Measurements from ENCODE around the gene UNC45B. TPM values are rescaled to one million over a fixed set of nuclear protein-coding genes. Genes with fewer than 3 reads are reported as not detected.
"Not testable (repeated sequence)": the region's sequence is repeated elsewhere in the genome, so short reads cannot be mapped to it uniquely, and the experiment has no call there.

Gene UNC45B
- total and polyA plus RNA-seq, 2 experiments from 2014 or later, result 174 to 241 TPM

DNA sequence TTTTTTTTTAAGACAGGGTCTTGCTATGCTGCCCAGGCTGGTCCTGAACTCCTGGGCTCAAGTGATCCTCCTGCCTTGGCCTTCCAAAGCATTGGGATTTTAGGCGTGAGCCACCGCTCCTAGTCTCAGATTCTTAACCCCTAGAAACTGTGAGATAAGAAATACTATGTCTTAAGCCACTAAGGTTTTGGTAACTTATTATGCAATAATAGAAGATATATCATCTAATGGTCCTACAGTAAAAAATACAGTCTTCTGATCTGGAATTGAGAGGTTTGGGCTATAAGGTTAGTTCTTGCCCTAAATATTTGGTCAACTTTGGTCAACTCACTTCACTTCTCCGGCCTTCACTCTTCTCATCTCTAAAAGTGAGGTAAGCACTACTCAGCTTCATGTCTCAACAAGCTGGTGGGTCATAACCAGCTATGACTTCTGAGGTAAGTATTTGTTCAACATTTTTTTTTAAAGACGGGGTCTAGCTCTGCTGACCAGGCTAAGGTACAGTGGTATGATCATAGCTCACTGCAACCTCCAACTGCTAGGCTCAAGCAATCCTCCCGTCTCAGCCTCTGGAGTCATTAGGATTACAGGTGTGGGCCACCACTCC is 42.7 kb upstream of the UNC45B start:
- H3K9me3 ChIP-seq (ENCODE audit: low read depth), result no peaks in the 10 kb centered on the region
- no peaks in the 10 kb centered on the region for H3K4me1 ChIP-seq (ENCODE audit: low read depth)
- TF ChIP-seq, protein P1, sequence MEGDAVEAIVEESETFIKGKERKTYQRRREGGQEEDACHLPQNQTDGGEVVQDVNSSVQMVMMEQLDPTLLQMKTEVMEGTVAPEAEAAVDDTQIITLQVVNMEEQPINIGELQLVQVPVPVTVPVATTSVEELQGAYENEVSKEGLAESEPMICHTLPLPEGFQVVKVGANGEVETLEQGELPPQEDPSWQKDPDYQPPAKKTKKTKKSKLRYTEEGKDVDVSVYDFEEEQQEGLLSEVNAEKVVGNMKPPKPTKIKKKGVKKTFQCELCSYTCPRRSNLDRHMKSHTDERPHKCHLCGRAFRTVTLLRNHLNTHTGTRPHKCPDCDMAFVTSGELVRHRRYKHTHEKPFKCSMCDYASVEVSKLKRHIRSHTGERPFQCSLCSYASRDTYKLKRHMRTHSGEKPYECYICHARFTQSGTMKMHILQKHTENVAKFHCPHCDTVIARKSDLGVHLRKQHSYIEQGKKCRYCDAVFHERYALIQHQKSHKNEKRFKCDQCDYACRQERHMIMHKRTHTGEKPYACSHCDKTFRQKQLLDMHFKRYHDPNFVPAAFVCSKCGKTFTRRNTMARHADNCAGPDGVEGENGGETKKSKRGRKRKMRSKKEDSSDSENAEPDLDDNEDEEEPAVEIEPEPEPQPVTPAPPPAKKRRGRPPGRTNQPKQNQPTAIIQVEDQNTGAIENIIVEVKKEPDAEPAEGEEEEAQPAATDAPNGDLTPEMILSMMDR (IDR thresholded peaks at IDR 0.05; ENCODE audit: low read depth, low read length), result no peak
- H3K36me3 ChIP-seq, result peaks cover 7% of the 10 kb centered on the region
- no peak for DNase-seq (ENCODE audit: low read depth in 1 of 2, low spot score in 1 of 2)
- no peak overlapping the region for H3K27ac ChIP-seq
- no peak overlapping the region for H3K4me3 ChIP-seq
- no peaks in the 10 kb centered on the region for H3K27me3 ChIP-seq

DNA sequence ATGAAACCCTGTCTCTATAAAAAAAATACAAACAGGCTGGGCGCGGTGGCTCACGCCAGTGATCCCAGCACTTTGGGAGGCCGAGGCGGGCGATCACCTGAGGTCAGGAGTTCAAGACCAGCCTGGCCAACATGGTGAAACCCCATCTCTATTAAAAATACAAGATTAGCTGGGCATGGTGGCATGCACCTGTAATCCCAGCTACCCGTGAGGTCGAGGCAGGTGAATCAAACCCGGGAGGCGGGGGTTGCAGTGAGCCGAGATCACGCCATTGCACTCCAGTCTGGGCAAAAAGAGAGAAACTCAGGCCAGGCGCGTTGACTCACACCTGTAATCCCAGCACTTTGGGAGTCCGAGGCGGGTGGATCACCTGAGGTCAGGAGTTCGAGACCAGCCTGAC is 36.8 kb upstream of the UNC45B start:
- not testable (repeated sequence) for DNase-seq (ENCODE audit: low read depth in 1 of 2, low spot score in 1 of 2); H3K27ac ChIP-seq; H3K9me3 ChIP-seq (ENCODE audit: low read depth); H3K4me3 ChIP-seq; H3K4me1 ChIP-seq (ENCODE audit: low read depth); H3K27me3 ChIP-seq; H3K36me3 ChIP-seq

DNA sequence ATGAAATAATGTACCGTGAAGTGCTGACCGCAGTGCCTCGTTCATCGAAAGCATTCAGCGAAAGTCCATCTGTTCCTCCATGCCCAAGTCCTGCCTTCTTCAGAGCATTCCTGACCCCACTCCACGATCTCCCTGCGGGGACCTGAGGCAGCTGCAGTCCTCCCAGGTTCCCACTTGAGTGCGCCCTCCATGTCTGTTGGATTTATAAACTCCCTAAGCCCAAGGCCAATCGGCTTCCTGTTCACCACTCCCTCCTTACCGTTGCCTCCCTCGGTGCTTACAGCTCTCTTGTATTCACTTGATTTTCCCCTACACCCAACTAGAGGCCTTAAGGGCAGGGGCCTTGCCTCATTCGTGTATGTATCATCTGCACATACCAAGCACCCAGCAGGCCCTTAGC is 30.8 kb upstream of the UNC45B start:
- peaks cover 13% of the 10 kb centered on the region for H3K27me3 ChIP-seq
- H3K9me3 ChIP-seq (ENCODE audit: low read depth), result no peaks in the 10 kb centered on the region
- H3K36me3 ChIP-seq, result no peaks in the 10 kb centered on the region
- TF ChIP-seq, protein P1 (IDR thresholded peaks at IDR 0.05; ENCODE audit: low read depth, low read length), result no peak
- DNase-seq (ENCODE audit: low read depth in 1 of 2, low spot score in 1 of 2), result no peak
- H3K4me1 ChIP-seq (ENCODE audit: low read depth), result no peaks in the 10 kb centered on the region
- no peak overlapping the region for H3K4me3 ChIP-seq
- H3K27ac ChIP-seq, result no peak overlapping the region

DNA sequence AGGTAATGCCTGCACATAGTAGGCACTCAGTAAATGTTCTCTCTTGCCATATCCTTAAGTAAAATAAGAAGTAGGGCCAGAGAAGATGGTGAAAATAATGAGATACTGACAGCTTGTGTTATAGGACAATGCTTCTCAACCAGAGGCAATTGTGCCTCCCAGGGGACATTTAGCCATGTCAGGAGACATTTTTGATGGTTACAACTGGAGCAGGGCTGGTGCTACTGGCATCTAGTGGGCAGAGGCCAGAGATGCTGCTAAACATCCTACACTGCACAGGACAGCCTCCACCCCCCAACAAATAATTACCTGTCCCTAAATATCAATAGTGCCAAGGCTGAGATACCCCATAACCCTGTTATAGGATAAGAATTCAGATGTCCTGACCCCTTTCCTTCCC is 29.6 kb upstream of the UNC45B start:
- peak in 1 of 2 donors; percentile 36 for DNase-seq (ENCODE audit: low read depth in 1 of 2, low spot score in 1 of 2)
- Histone ChIP-seq H3K36me3 (no peaks in the 10 kb centered on the region), H3K27me3 (peaks cover 16% of the 10 kb centered on the region), H3K27ac (no peak overlapping the region), H3K4me3 (no peak overlapping the region), H3K9me3 (ENCODE audit: low read depth) (no peaks in the 10 kb centered on the region), H3K4me1 (ENCODE audit: low read depth) (no peaks in the 10 kb centered on the region)
- TF ChIP-seq, protein P1 (IDR thresholded peaks at IDR 0.05; ENCODE audit: low read depth, low read length), result peak; percentile 18

DNA sequence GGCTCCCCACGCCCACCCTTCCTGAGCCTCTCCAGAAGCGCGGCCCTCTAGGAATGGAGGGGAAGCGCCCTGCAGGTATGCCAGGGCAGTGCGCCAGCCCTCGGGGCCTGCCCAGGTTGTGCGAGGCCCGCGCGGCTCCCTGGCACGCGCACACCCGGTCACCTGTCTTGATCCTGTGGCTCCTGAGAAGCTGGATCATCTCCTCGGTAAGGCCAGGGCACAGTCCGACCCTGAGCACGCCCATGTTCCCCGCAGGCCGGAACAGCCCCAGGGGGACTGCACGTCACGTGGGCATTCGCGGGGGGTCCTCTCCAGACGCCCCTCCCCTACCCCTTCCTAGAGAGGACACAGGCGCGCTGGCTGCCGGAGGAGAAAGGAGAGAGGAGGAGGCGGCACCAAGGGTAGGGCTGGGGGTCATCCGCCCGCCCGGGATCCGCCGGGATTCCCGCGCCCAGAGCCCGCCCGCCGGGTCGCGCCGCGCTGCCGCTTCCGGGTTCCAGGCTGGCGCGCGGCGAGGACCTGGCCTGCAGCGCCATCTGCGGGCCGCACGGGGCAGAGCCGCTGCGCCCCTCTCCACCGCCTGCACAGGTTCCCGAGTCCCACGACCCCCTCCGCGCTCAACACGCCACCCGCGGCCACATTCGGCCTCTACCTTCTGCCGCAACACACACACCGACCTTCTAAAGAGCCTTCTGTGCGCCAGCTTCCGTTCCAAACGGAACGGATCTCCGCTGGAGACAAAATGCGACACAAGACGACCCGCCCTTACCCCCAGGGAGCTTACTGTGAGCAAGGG is 28.0 kb upstream of the UNC45B start, which contains the start of gene RAD51D:
Gene RAD51D (minus strand): TSS at position 491 of the 796 bp plus-strand sequence. CDS start 247 bp downstream, at position 244.
- Histone ChIP-seq H3K4me3 (peak within 1 kb of the TSS; percentile 59), H3K27ac (no peak within 1 kb of the TSS), H3K27me3 (peaks cover 18% of the 10 kb centered on the region), H3K9me3 (ENCODE audit: low read depth) (no peaks in the 10 kb centered on the region), H3K36me3 (no peaks in the 10 kb centered on the region), H3K4me1 (ENCODE audit: low read depth) (no peaks in the 10 kb centered on the region)
- TF ChIP-seq, protein P1 (IDR thresholded peaks at IDR 0.05; ENCODE audit: low read depth, low read length), result peak; percentile 74
- DNase-seq (ENCODE audit: low read depth in 1 of 2, low spot score in 1 of 2), result peak; percentile 79 to 89

DNA sequence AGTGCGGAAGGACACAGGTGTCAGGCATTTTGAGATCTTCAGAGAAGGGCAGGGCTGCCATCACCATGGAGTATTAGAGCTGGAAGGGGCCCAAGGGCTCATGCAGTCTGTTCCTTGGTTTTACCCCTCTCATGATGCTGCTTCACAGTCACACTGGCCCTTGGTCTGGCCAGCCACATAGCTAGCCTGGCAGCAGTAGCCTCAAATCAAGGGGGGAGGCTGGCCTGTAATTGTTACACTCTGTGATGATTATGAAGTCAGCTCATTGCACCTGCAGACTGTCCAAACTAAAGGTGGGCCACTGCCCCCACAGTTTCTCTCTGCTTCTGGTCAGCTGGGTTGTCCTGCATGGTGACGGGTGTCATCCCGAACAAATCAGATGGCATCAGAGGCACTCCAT is 26.3 kb upstream of the UNC45B start, which contains the start of gene FNDC8:
Gene FNDC8 (plus strand): TSS at position 301 of the 400 bp plus-strand sequence. CDS start 79 bp downstream, at position 380.
- Histone ChIP-seq H3K4me1 (ENCODE audit: low read depth) (no peaks in the 10 kb centered on the region), H3K9me3 (ENCODE audit: low read depth) (no peaks in the 10 kb centered on the region), H3K27ac (no peak within 1 kb of the TSS), H3K36me3 (no peaks in the 10 kb centered on the region), H3K27me3 (peaks cover 18% of the 10 kb centered on the region), H3K4me3 (no peak within 1 kb of the TSS)
- TF ChIP-seq, protein P1 (IDR thresholded peaks at IDR 0.05; ENCODE audit: low read depth, low read length), result no peak
- DNase-seq (ENCODE audit: low read depth in 1 of 2, low spot score in 1 of 2), result no peak
